NB4 (cell line): ENCODE measurements around the gene NLRP10.

Source experiments
- DNase-seq: peaks from one replicate; pipeline ENCODE4 v3.0.0; 2010; ENCODE audit warnings: low read depth
- H3K4me3 ChIP-seq: one replicate; pipeline ENCODE4 v1.5.1; 2011; ENCODE audit warnings: mild to moderate bottlenecking, low read depth, low read length, moderate library complexity
- MYC ChIP-seq: IDR thresholded peaks from 2 replicates; pipeline ENCODE4 v1.6.1; 2011; ENCODE audit warnings: low read depth, low read length
- POLR2A ChIP-seq: IDR thresholded peaks from 2 replicates; pipeline ENCODE4 v1.6.1; 2011; ENCODE audit warnings: mild to moderate bottlenecking; ENCODE audit not compliant: insufficient read length; ENCODE audit errors: extremely low read depth
- TF ChIP-seq, protein P1 (sequence below): IDR thresholded peaks from 2 replicates; pipeline ENCODE4 v1.6.1; 2011; ENCODE audit warnings: low read depth, low read length
- TF ChIP-seq, protein P2 (sequence below): IDR thresholded peaks from one replicate; pipeline ENCODE4 v1.5.1; 2012; ENCODE audit warnings: low read depth, low read length

Gene NLRP10

DNA sequence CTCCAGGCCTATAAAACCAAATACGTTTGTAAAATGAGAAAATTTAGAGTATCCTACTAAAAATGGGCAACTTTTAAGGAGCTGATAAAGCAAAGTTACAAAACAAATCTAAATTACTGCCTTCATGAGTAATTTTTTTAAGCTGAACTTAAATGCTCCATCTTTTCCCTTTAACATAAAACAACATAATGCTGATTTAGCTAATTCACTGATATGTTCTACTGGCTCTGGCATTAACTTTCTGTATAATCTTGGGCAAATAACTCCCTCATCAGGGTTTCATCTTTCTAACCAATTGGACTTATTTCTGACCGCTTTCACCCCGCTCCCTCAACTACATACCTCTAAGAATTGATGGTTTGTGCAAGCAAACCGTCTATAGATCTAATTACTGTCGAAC is 24.1 kb downstream of the NLRP10 start:
- TF ChIP-seq, protein P1, sequence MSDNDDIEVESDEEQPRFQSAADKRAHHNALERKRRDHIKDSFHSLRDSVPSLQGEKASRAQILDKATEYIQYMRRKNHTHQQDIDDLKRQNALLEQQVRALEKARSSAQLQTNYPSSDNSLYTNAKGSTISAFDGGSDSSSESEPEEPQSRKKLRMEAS: no peak
- TF ChIP-seq, protein P2, sequence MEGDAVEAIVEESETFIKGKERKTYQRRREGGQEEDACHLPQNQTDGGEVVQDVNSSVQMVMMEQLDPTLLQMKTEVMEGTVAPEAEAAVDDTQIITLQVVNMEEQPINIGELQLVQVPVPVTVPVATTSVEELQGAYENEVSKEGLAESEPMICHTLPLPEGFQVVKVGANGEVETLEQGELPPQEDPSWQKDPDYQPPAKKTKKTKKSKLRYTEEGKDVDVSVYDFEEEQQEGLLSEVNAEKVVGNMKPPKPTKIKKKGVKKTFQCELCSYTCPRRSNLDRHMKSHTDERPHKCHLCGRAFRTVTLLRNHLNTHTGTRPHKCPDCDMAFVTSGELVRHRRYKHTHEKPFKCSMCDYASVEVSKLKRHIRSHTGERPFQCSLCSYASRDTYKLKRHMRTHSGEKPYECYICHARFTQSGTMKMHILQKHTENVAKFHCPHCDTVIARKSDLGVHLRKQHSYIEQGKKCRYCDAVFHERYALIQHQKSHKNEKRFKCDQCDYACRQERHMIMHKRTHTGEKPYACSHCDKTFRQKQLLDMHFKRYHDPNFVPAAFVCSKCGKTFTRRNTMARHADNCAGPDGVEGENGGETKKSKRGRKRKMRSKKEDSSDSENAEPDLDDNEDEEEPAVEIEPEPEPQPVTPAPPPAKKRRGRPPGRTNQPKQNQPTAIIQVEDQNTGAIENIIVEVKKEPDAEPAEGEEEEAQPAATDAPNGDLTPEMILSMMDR: no peak
- TF ChIP-seq MYC: no peak
- TF ChIP-seq POLR2A: no peak
- H3K4me3 ChIP-seq: no peak overlapping the region
- DNase-seq: no peak

DNA sequence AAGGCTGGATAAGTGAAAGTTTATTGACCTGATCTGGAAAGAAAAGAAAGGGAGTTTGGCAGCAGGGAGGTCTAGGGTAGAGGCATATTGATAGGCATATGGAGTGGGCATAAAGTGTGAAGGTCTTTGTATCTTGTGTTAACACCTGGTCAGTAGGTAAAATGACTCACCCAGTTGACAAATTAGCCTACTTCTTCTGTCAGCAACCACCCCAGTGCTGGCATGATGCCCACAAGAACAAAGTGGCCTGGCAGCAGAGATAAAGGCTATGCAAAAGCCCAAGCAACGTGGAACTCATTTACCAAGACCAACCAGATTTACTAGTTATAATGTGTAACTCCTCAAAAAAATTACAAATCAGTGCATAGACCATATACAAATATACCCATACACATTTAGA is 28.6 kb downstream of the NLRP10 start:
- TF ChIP-seq, protein P1: no peak
- TF ChIP-seq, protein P2: no peak
- TF ChIP-seq MYC (no peak), POLR2A (no peak)

DNA sequence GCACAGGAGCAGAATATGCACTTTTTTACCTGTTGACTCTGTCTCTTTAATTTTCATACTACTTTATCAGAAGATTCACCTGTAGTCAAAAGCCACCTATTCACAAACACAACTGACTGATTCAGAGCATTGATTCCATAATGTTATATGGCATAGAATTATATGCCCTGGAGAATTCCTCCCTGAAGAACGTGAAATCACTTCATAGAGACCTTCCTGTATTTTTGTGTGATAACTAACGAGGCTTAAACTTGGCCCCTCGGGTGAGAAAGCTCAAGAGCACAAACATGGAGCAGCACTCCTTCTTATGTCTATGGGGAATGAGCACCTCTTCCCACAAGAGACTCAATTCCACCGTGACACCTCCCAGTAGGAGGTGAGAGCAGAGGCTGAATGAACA is 34.1 kb downstream of the NLRP10 start, which contains the start of gene OR10A6:
OR10A6 (minus strand) TSS at position 101 of the 400 bp plus-strand sequence. CDS start 2,606 bp downstream, outside the sequence.
- no peak for TF ChIP-seq MYC
- TF ChIP-seq, protein P1: no peak
- TF ChIP-seq, protein P2: no peak
- TF ChIP-seq POLR2A: no peak
- H3K4me3 ChIP-seq: no peak within 1 kb of the TSS
- DNase-seq: no peak

More for the DNA sequence above, 28.6 kb downstream of the NLRP10 start:
- no peak overlapping the region for H3K4me3 ChIP-seq
- DNase-seq: no peak

DNA sequence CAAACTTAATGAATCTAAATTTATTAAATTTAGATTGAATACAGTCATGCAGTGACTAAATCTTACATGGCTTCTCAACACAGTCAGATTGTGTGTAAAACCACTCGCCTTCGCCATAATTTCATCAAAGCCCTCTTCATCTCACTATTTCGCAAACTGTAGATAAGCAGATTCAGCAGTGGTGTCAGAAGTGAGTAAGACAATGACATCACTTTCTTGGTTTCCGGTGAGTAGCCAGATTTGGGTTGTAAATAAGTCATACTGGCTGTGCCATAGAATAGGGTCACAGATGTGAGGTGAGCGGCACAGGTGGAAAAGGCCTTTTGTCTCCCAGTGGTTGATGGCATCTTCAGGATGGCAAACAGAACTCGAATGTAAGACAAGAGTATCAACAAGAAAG is 37.6 kb downstream of the NLRP10 start:
- TF ChIP-seq POLR2A (no peak), MYC (no peak)
- TF ChIP-seq, protein P2: no peak
- TF ChIP-seq, protein P1: no peak
- no peak overlapping the region for H3K4me3 ChIP-seq
- DNase-seq: peak; percentile 42

DNA sequence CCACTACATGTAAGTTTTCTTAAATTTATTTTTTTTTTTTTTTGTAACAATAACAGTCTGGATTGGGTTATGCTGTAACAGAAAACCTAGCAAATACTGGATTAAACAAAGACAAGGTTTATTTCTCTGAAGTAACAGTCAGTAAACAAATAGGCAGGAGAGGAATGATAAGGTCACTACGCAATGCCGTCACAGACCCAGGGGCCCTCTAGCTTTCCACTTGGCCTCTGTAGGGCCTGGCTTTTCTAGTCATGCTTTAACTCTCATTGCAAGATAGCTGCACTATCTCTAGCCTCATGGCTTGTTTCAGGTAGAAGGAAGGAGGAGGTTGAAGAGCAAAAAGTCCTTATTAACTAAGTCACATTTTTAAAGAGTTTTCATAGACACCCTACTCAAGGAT is 40.7 kb downstream of the NLRP10 start:
- no peak overlapping the region for H3K4me3 ChIP-seq
- TF ChIP-seq MYC: no peak
- TF ChIP-seq, protein P1: no peak
- no peak for DNase-seq

DNA sequence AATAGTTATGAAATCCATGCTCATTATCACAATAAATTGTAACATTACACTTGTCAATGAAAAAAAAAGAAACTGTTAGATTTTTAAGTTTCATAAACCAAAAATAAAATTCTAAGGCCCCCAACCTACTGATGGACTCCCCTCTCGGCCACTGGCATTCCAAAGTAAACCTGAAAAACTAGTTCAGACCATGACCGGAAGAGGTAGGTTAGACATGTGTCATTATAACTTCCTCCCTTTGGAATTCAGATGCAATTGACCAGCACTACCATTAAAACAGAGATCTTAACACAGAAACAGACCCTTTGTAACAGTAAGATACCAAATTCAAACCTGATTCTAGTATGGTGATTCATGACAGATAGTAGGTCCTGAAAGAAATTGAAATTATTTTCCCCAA is 47.1 kb downstream of the NLRP10 start:
- no peak for TF ChIP-seq POLR2A
- TF ChIP-seq, protein P1: no peak
- TF ChIP-seq MYC: no peak
- TF ChIP-seq, protein P2: no peak
- H3K4me3 ChIP-seq: no peak overlapping the region
- DNase-seq: no peak
